ENCODE measurements around the gene ARVCF. TPM values are rescaled to one million over a fixed set of nuclear protein-coding genes. Genes with fewer than 3 reads are reported as not detected.

Gene ARVCF
- total RNA-seq, 1 experiment from 2014 or later = 8.2 TPM

- Histone ChIP-seq H3K9me3 (ENCODE audit: control insufficient read depth, insufficient read depth, low read depth, low read length) (no peaks in the 10 kb centered on the region), H3K36me3 (ENCODE audit: control insufficient read depth, insufficient read depth, low read length) (no peaks in the 10 kb centered on the region), H3K27me3 (ENCODE audit: control insufficient read depth, insufficient read depth, low read length) (no peaks in the 10 kb centered on the region), H3K4me3 (ENCODE audit: low read depth in 2 of 2, low read length in 2 of 2) (no peak overlapping the region), H3K27ac (ENCODE audit: low read length) (no peak overlapping the region), H3K4me1 (ENCODE audit: control insufficient read depth, insufficient read depth, low read length) (no peaks in the 10 kb centered on the region)
- ATAC-seq = no peak
- intact Hi-C loops (cut with micrococcal nuclease; ENCODE audit: unreplicated experiment) (no loop called here), in situ Hi-C loops (cut with HindIII; ENCODE audit: low pct_unique_long_range_greater_than_20kb, low sequenced_read_pairs) (no loop called here)
- CTCF ChIA-PET = no interaction called here
- BruUV-seq (replicated peaks) = no TSS peak
- no peak for TF ChIP-seq CTCF (IDR thresholded peaks at IDR 0.05)
- TF ChIP-seq POLR2AphosphoS5 (IDR thresholded peaks at IDR 0.05; ENCODE audit: low read depth, low read length) = no peak
- no peak for TF ChIP-seq TCF7L2 (IDR thresholded peaks at IDR 0.05; ENCODE audit: low read depth, low read length)
- no peak for TF ChIP-seq SIN3A (IDR thresholded peaks at IDR 0.05; ENCODE audit: borderline replicate concordance, insufficient read depth, low read depth, low read length)
- no peak for TF ChIP-seq REST (IDR thresholded peaks at IDR 0.05; ENCODE audit: insufficient read depth in 1 of 2, low read depth in 2 of 2, low read length in 1 of 2)
- no peak for DNase-seq (ENCODE audit: low read depth, low spot score)
- POLR2A ChIA-PET = no interaction called here
These were observed 15.2 kb upstream of the ARVCF start for GRCh38 chr22:20031732-20032406.

GRCh38 chr22:20029550-20030225 lies 13.1 kb upstream of the ARVCF start:
- Histone ChIP-seq H3K9me3 (ENCODE audit: control insufficient read depth, insufficient read depth, low read depth, low read length) (no peaks in the 10 kb centered on the region), H3K4me3 (ENCODE audit: low read depth in 2 of 2, low read length in 2 of 2) (no peak overlapping the region), H3K36me3 (ENCODE audit: control insufficient read depth, insufficient read depth, low read length) (no peaks in the 10 kb centered on the region), H3K4me1 (ENCODE audit: control insufficient read depth, insufficient read depth, low read length) (no peaks in the 10 kb centered on the region), H3K27me3 (ENCODE audit: control insufficient read depth, insufficient read depth, low read length) (no peaks in the 10 kb centered on the region), H3K27ac (ENCODE audit: low read length) (no peak overlapping the region)
- ATAC-seq = no peak
- CTCF ChIA-PET = interaction anchor here (0.6 kb wide), 2 partner anchors 67 to 274 kb away, joined by 3 to 4 read pairs; no protein-coding TSS in a partner anchor
- no peak for TF ChIP-seq TCF7L2 (IDR thresholded peaks at IDR 0.05; ENCODE audit: low read depth, low read length)
- TF ChIP-seq SIN3A (IDR thresholded peaks at IDR 0.05; ENCODE audit: borderline replicate concordance, insufficient read depth, low read depth, low read length) = no peak
- TF ChIP-seq CTCF (IDR thresholded peaks at IDR 0.05) = no peak
- no peak for TF ChIP-seq REST (IDR thresholded peaks at IDR 0.05; ENCODE audit: insufficient read depth in 1 of 2, low read depth in 2 of 2, low read length in 1 of 2)
- no peak for TF ChIP-seq POLR2AphosphoS5 (IDR thresholded peaks at IDR 0.05; ENCODE audit: low read depth, low read length)
- in situ Hi-C loops (cut with HindIII; ENCODE audit: low pct_unique_long_range_greater_than_20kb, low sequenced_read_pairs) (no loop called here), intact Hi-C loops (cut with micrococcal nuclease; ENCODE audit: unreplicated experiment) (no loop called here)
- POLR2A ChIA-PET = interaction anchor here (0.6 kb wide), 1 partner anchor 31 kb away, joined by 3 read pairs; no protein-coding TSS in a partner anchor
- no TSS peak for BruUV-seq (replicated peaks)
- no peak for DNase-seq (ENCODE audit: low read depth, low spot score)

Data from Panc1 (cell line).